ENCODE measurements around the gene CDKN2AIP. TPM values are rescaled to one million over a fixed set of nuclear protein-coding genes. Genes with fewer than 3 reads are reported as not detected.
A peak's percentile ranks its signal among the peaks of the same experiment; 100 is the strongest.

Gene CDKN2AIP
- total and polyA plus RNA-seq, 2 donors from 2014 or later = 11.7 to 15.3 TPM

DNA sequence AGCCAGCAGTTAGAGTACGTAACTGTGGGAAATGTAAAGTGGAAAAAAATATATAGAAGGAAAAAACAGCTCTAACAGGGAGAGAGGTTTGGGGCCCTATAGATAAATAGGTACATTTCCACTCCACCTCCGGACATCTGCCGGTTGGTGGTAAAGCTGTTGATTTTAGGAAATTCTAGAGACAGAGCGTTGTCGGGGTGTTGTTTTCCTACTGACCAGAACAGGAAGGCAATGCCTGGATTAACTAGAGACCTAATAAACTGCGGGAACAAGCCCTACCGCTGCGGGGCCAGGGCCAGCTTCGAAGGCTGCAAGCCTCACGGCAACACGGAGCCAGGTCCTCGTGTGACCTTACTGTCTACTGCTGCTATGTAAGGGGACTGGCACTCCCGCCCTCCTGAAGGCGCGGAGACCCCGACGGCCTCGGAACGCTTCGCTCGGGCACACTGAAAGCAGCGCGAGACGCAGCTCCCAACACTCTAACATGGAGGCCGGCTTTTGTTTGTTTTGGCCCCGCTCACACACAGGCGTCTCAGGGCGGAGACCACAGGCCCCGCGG lies 702 bp upstream of the CDKN2AIP start:
- FAIRE-seq = no peak
- no peak for DNase-seq

DNA sequence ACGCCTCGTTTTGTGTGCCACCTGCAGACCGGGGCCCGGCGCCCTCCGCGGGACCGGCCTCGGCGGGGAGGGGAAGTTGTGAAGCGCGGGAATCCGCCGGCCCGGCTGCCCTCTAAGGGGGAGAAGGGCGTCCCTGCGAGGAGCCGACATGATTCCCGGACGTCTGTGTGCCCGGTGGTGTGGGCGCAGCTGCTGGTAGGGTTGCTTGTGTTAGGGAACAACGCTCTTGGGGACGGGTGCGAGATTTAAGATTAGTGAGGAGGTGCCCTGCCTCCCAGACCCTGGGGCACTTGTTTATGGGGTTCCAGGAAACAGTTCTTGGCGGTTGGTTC lies 627 bp downstream of the CDKN2AIP start:
- TF ChIP-seq CTCF (IDR thresholded peaks at IDR 0.05; ENCODE audit: borderline replicate concordance, extremely low read depth, insufficient read depth) = no peak
- DNase-seq (peak in 3 of 5 donors; percentile 54 to 87 (median 62)), FAIRE-seq (no peak)
- peak overlapping the region; percentile 84 to 97 (median 92) for H3K4me3 ChIP-seq (ENCODE audit: low read length in 3 of 3)
- peaks cover 10 to 27% (median 13%) of the 10 kb centered on the region in 3 donors for H3K36me3 ChIP-seq (ENCODE audit: control insufficient read depth in 2 of 3, insufficient read depth in 3 of 3, low read length in 3 of 3)
- H3K27me3 ChIP-seq (ENCODE audit: control insufficient read depth, insufficient read depth, low read length) = no peaks in the 10 kb centered on the region
- intact Hi-C loops (cut with DNase I) = no loop called here
- H3K4me1 ChIP-seq (ENCODE audit: control insufficient read depth in 2 of 3, insufficient read depth in 2 of 3, low read depth in 1 of 3, low read length in 3 of 3) = peaks cover 0 to 11% (median 0%) of the 10 kb centered on the region in 3 donors
- H3K9me3 ChIP-seq (ENCODE audit: control insufficient read depth in 2 of 3, insufficient read depth in 1 of 3, low read length in 3 of 3) = no peaks in the 10 kb centered on the region
- peak overlapping the region; percentile 99 for H3K27ac ChIP-seq (ENCODE audit: low read depth in 2 of 2, low read length in 2 of 2)
- H3K9ac ChIP-seq (ENCODE audit: low read length in 3 of 3) = peak overlapping the region; percentile 71 to 98 (median 97)

More for the DNA sequence above, 702 bp upstream of the CDKN2AIP start:
- intact Hi-C loops (cut with DNase I) = no loop called here
- TF ChIP-seq CTCF (IDR thresholded peaks at IDR 0.05; ENCODE audit: borderline replicate concordance, extremely low read depth, insufficient read depth) = no peak
- peak overlapping the region; percentile 47 to 98 (median 91) for H3K9ac ChIP-seq (ENCODE audit: low read length in 3 of 3)
- H3K27ac ChIP-seq (ENCODE audit: low read depth in 2 of 2, low read length in 2 of 2) = peak overlapping the region; percentile 99
- no peaks in the 10 kb centered on the region for H3K9me3 ChIP-seq (ENCODE audit: control insufficient read depth in 2 of 3, insufficient read depth in 1 of 3, low read length in 3 of 3)
- peak overlapping the region; percentile 76 to 97 (median 87) for H3K4me3 ChIP-seq (ENCODE audit: low read length in 3 of 3)
- peaks cover 0 to 11% (median 0%) of the 10 kb centered on the region in 3 donors for H3K4me1 ChIP-seq (ENCODE audit: control insufficient read depth in 2 of 3, insufficient read depth in 2 of 3, low read depth in 1 of 3, low read length in 3 of 3)
- no peaks in the 10 kb centered on the region for H3K27me3 ChIP-seq (ENCODE audit: control insufficient read depth, insufficient read depth, low read length)
- H3K36me3 ChIP-seq (ENCODE audit: control insufficient read depth in 2 of 3, insufficient read depth in 3 of 3, low read length in 3 of 3) = peaks cover 10 to 27% (median 13%) of the 10 kb centered on the region in 3 donors

DNA sequence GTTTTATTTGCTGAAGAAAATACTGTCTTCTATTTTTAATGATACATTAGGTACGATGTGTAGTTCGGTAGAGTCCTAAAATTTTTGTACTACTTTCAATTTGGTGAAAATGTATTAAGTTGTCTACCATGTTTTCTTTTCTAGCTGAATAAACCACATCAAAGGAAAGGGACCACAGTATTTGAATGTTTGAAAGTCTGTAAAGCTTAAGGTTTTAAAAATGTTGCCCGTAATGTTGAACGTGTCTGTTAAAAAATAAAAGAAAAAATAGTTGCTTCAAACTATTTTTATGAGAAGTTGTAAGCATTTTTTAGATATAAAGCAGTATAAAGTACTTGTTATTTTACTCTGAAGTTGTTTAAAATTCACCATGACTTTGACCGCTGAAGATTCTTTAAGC lies 3.2 kb downstream of the CDKN2AIP start:
- H3K9ac ChIP-seq (ENCODE audit: low read length in 3 of 3) = no peak overlapping the region
- no peak overlapping the region for H3K27ac ChIP-seq (ENCODE audit: low read depth in 2 of 2, low read length in 2 of 2)
- no peak for FAIRE-seq
- H3K4me1 ChIP-seq (ENCODE audit: control insufficient read depth in 2 of 3, insufficient read depth in 2 of 3, low read depth in 1 of 3, low read length in 3 of 3) = peaks cover 0 to 11% (median 0%) of the 10 kb centered on the region in 3 donors
- intact Hi-C loops (cut with DNase I) = no loop called here
- no peaks in the 10 kb centered on the region for H3K27me3 ChIP-seq (ENCODE audit: control insufficient read depth, insufficient read depth, low read length)
- no peak for TF ChIP-seq CTCF (IDR thresholded peaks at IDR 0.05; ENCODE audit: borderline replicate concordance, extremely low read depth, insufficient read depth)
- H3K9me3 ChIP-seq (ENCODE audit: control insufficient read depth in 2 of 3, insufficient read depth in 1 of 3, low read length in 3 of 3) = no peaks in the 10 kb centered on the region
- H3K36me3 ChIP-seq (ENCODE audit: control insufficient read depth in 2 of 3, insufficient read depth in 3 of 3, low read length in 3 of 3) = peaks cover 11 to 27% (median 13%) of the 10 kb centered on the region in 3 donors
- DNase-seq = no peak
- H3K4me3 ChIP-seq (ENCODE audit: low read length in 3 of 3) = no peak overlapping the region

All from kidney (tissue), 14 donors.